Measurements from ENCODE around the gene C6orf58.
A peak's percentile ranks its signal among the peaks of the same experiment; 100 is the strongest.
"Not testable (repeated sequence)": the region's sequence is repeated elsewhere in the genome, so short reads cannot be mapped to it uniquely, and the experiment has no call there.

C6orf58 gene

DNA sequence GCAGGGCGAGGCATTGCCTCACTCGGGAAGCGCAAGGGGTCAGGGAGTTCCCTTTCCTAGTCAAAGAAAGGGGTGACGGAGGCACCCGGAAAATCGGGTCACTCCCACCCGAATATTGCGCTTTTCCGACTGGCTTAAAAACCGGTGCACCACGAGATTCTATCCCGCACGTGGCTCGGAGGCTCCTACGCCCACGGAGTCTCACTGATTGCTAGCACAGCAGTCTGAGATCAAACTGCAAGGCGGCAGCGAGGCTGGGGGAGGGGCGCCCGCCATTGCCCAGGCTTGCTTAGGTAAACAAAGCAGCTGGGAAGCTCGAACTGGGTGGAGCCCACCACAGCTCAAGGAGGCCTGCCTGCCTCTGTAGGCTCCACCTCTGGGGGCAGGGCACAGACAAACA lies 16.5 kb downstream of the C6orf58 start:
- DNase-seq, result not testable (repeated sequence)

GRCh38 chr6:127606131-127606562 lies 29.2 kb downstream of the C6orf58 start:
- peak; percentile 23 for DNase-seq

GRCh38 chr6:127608554-127609270 lies 31.7 kb downstream of the C6orf58 start:
- no peak for DNase-seq

DNA sequence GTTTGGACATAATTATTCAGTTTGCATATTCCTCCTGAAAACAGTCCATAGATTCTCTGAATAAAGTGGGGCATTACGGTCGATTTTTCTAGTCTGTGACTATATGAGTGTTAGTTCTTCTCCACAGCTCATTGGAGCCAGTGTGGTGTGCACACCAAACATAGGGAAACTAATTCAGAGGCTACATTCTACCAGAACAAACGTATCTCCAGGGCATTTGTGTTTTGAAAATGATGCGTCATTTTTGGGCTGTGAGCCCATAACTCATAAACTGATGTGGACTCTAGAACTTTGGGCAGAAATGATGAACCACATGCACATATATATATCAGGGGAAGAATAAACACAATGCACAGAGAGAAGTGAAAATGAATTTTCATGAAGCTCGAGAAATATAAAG lies 41.8 kb downstream of the C6orf58 start:
- no peak for DNase-seq

DNA sequence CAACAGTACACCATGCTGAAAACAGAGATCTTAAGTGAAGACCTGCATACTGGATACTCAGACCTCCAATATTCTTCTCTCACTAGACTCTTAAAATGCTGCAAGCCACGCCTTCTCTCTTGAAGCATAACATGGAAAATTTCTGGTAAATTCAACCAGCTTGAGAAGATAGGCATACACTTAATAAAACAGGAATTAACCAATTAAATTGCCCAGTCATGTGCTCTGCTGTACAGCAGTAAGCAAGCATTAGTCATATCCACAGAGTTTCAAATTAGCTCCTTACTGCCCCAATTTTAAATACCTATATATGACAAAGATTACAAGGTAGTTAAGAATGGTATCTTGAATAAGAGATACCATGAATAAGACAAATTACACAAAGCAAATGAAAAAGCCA lies 53.8 kb downstream of the C6orf58 start:
- DNase-seq, result no peak

- no peak for DNase-seq
Observed at GRCh38 chr6:127634178-127634577, 57.2 kb downstream of the C6orf58 start.

DNA sequence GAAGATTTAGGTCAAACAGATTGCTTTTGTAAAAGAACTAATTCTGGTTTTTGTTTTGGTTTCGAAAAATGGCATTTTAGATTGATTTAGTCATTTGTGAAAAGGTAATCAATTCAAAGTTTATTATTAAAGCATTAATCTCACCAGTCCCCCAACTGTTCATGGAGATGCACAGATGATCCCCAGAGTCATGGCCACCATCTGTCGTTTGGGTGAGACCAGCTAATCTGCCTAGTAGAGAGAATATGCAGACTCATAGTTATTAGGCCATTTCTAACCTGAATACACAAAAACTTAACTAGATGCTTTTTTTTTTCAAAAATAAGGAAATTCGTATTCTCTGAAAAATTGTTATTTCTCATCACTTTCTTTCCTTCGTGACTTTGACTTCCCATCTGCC lies 58.1 kb downstream of the C6orf58 start:
- no peak for DNase-seq

DNA sequence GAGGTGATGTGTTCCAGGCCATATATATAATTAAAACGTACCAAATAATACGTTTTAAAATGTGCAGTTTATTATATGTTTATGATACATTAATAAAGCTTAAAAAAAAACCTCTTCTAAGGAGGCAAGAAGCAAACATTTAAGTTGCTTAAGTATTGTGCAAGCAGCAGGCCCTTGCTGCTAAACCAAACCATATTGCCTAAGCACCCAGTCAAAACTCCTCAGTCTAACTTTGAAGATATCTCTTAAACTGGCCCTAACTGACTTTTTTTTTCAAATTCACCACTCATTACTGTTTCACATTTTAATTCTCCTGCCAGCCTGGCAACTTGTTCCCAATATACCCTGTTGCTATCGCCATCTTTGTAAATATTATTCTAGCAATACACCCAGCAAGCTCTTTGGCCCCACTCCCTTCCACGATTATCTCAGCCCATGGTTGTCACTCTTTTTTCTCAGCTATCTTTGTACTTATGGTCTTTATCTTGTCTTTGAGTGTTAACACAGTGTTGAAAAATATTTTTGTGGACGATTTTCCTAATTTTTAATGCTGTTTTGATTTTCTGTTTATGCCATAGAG lies 60.9 kb downstream of the C6orf58 start:
- DNase-seq, result no peak

Data from activated CD4-positive, alpha-beta T cell treated with anti-CD3 and anti-CD28 coated beads, Interleukin-2, Interleukin-6, amounts not matched to agents 100 ng/mL and 50 ng/mL, durations not matched to agents 16 hours and 8 hours (primary cell).